ENCODE measurements around the gene SYNPO.

SYNPO gene

DNA sequence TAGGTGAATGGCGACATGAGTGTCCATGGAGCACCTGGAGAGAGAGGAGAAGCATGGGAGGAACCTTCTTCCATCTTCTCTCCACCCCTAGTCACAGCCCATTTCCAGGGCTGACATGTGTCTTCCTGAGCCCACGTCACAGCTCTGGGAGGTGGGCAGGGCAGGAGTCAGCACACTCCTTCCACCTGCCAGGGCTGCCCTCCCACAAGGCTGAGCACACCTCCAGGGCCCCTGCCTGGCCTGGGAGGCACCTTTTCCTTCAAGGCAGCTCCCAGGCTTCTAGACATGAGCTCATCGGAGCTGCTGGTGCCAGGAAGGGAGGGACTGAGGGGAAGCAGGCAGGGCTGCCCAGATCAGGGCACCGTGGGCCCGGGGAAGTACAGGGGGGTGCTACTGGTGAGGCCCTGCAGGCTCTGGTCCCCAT, 13.6 kb upstream of the SYNPO start:
- H4K20me1 ChIP-seq (ENCODE audit: control insufficient read depth, insufficient read depth, low read depth, low read length) = no peaks in the 10 kb centered on the region
- no peaks in the 10 kb centered on the region for H3K79me2 ChIP-seq (ENCODE audit: control insufficient read depth, low read length)
- no peak overlapping the region for H3K4me2 ChIP-seq (ENCODE audit: low read length)
- peaks cover 36% of the 10 kb centered on the region for H3K27me3 ChIP-seq (ENCODE audit: control insufficient read depth, low read length)
- no peak overlapping the region for H3K27ac ChIP-seq (ENCODE audit: low read depth, low read length)
- no peak overlapping the region for H3K4me3 ChIP-seq (ENCODE audit: low read length)
- no peaks in the 10 kb centered on the region for H3F3A ChIP-seq (ENCODE audit: control insufficient read depth, insufficient read depth)
- H3K36me3 ChIP-seq (ENCODE audit: control insufficient read depth, low read length) = no peaks in the 10 kb centered on the region
- peaks cover 16% of the 10 kb centered on the region for H3K4me1 ChIP-seq (ENCODE audit: control insufficient read depth, low read length)
- H3K9me3 ChIP-seq (ENCODE audit: control insufficient read depth, insufficient read depth, low read length) = no peaks in the 10 kb centered on the region
- H3K9me2 ChIP-seq (replicated peaks; ENCODE audit: control insufficient read depth, low read length) = no peaks in the 10 kb centered on the region
- TF ChIP-seq, protein P1, sequence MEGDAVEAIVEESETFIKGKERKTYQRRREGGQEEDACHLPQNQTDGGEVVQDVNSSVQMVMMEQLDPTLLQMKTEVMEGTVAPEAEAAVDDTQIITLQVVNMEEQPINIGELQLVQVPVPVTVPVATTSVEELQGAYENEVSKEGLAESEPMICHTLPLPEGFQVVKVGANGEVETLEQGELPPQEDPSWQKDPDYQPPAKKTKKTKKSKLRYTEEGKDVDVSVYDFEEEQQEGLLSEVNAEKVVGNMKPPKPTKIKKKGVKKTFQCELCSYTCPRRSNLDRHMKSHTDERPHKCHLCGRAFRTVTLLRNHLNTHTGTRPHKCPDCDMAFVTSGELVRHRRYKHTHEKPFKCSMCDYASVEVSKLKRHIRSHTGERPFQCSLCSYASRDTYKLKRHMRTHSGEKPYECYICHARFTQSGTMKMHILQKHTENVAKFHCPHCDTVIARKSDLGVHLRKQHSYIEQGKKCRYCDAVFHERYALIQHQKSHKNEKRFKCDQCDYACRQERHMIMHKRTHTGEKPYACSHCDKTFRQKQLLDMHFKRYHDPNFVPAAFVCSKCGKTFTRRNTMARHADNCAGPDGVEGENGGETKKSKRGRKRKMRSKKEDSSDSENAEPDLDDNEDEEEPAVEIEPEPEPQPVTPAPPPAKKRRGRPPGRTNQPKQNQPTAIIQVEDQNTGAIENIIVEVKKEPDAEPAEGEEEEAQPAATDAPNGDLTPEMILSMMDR (IDR thresholded peaks at IDR 0.05; ENCODE audit: low read depth, low read length, poor library complexity, severe bottlenecking) = no peak
- no peak for TF ChIP-seq EZH2phosphoT487 (IDR thresholded peaks at IDR 0.05; ENCODE audit: borderline replicate concordance, low read length)

DNA sequence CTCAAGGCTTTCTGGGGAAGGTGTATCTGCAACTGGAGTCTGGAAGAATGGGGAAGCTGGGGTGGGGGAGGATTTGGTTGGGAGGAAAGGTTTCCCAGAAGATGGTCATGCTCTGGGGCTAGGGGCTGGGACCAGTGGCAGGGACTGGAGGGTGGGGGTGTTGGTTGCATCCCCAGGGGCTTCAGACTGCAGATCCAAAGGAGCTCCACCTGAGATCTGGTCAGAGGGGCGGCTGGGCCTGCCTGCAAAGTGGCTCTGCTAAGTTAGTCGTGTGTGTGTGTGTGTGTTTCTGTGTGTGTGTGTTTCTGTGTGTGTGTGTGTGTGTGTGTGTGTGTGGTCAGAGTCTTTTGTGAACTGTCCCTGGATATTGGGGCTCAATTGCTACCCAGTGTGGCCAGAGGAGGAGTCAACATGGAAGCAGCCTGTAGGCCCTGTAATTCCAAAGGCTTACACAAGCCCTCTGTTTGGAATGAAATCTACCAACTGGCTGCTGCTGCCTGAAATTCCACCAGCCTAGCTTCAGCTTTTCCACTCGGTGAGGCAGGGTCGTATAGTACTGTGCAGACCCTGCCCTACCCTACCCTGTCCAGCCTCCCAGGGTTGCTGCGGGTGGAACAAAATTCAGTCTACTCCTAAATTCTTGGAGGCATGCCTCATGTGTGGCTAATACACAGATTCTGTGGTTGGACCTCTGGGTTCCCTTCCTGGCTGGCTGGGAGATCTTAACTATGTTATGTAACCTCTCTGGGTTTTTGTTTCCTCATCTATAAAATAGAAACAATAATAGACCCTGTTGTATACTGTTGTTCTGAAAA, 12.5 kb upstream of the SYNPO start:
- H3F3A ChIP-seq (ENCODE audit: control insufficient read depth, insufficient read depth) = no peaks in the 10 kb centered on the region
- H3K79me2 ChIP-seq (ENCODE audit: control insufficient read depth, low read length) = no peaks in the 10 kb centered on the region
- H3K4me1 ChIP-seq (ENCODE audit: control insufficient read depth, low read length) = peaks cover 16% of the 10 kb centered on the region
- H3K9me3 ChIP-seq (ENCODE audit: control insufficient read depth, insufficient read depth, low read length) = no peaks in the 10 kb centered on the region
- TF ChIP-seq EZH2phosphoT487 (IDR thresholded peaks at IDR 0.05; ENCODE audit: borderline replicate concordance, low read length) = no peak
- TF ChIP-seq, protein P1 (IDR thresholded peaks at IDR 0.05; ENCODE audit: low read depth, low read length, poor library complexity, severe bottlenecking) = no peak
- H3K4me3 ChIP-seq (ENCODE audit: low read length) = no peak overlapping the region
- peaks cover 28% of the 10 kb centered on the region for H3K27me3 ChIP-seq (ENCODE audit: control insufficient read depth, low read length)
- H3K36me3 ChIP-seq (ENCODE audit: control insufficient read depth, low read length) = no peaks in the 10 kb centered on the region
- H3K4me2 ChIP-seq (ENCODE audit: low read length) = no peak overlapping the region
- H3K9me2 ChIP-seq (replicated peaks; ENCODE audit: control insufficient read depth, low read length) = no peaks in the 10 kb centered on the region
- H4K20me1 ChIP-seq (ENCODE audit: control insufficient read depth, insufficient read depth, low read depth, low read length) = no peaks in the 10 kb centered on the region
- no peak overlapping the region for H3K27ac ChIP-seq (ENCODE audit: low read depth, low read length)

DNA sequence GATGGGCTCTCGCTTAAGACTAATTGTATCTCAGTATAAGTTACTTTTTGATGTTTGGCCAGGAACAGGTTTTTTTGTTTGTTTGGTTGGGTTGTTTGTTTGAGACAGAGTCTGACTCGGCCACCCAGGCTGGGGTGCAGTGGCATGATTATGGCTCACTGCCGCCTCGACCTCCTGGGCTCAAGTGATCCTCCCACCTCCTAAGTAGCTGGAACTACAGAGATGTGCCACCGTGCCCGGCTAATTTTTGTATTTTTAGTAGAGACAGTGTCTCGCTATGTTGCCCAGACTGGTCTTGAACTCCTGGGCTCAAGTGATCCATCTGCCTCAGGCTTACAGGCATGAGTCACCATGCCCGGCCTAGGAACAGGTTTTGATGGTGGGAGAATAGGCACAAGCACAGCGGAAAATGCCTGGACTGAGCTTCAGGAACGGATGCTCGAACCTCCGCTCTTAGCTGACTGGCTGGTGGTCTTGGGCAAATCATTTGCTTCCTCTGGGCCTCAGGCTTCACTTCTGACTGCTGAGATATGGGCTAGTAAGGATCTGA, 11.4 kb upstream of the SYNPO start:
- H3K36me3 ChIP-seq (ENCODE audit: control insufficient read depth, low read length) = no peaks in the 10 kb centered on the region
- peaks cover 16% of the 10 kb centered on the region for H3K4me1 ChIP-seq (ENCODE audit: control insufficient read depth, low read length)
- no peaks in the 10 kb centered on the region for H3K79me2 ChIP-seq (ENCODE audit: control insufficient read depth, low read length)
- H3F3A ChIP-seq (ENCODE audit: control insufficient read depth, insufficient read depth) = no peaks in the 10 kb centered on the region
- H3K27me3 ChIP-seq (ENCODE audit: control insufficient read depth, low read length) = peaks cover 17% of the 10 kb centered on the region
- H3K9me3 ChIP-seq (ENCODE audit: control insufficient read depth, insufficient read depth, low read length) = no peaks in the 10 kb centered on the region
- H3K4me3 ChIP-seq (ENCODE audit: low read length) = no peak overlapping the region
- no peak overlapping the region for H3K27ac ChIP-seq (ENCODE audit: low read depth, low read length)
- no peak overlapping the region for H3K4me2 ChIP-seq (ENCODE audit: low read length)
- H3K9me2 ChIP-seq (replicated peaks; ENCODE audit: control insufficient read depth, low read length) = no peaks in the 10 kb centered on the region
- H4K20me1 ChIP-seq (ENCODE audit: control insufficient read depth, insufficient read depth, low read depth, low read length) = no peaks in the 10 kb centered on the region
- TF ChIP-seq, protein P1 (IDR thresholded peaks at IDR 0.05; ENCODE audit: low read depth, low read length, poor library complexity, severe bottlenecking) = no peak
- no peak for TF ChIP-seq EZH2phosphoT487 (IDR thresholded peaks at IDR 0.05; ENCODE audit: borderline replicate concordance, low read length)

Data from DOHH2 (cell line).